NCI-H1436 treated with DMSO at 0.1 percent for 48 hours (cell line): ENCODE data around the gene TAS2R42.

Source experiments
- DNase-seq: peaks from one replicate; lab custom pipeline; 2025; lab: John Stamatoyannopoulos, UW

Gene TAS2R42

GRCh38 chr12:11186837-11187236 is at the start of gene TAS2R42:
Gene TAS2R42, minus strand, starts transcription at chr12:11186937. Its CDS starts 0 bp downstream, at chr12:11186937.
- no peak for DNase-seq

- DNase-seq: no peak
Measured at GRCh38 chr12:11233532-11233931, 46.8 kb upstream of the TAS2R42 start.

- DNase-seq: no peak
Measured at GRCh38 chr12:11228296-11228879, 41.7 kb upstream of the TAS2R42 start.

- no peak for DNase-seq
Measured at GRCh38 chr12:11227373-11227772, 40.6 kb upstream of the TAS2R42 start.

GRCh38 chr12:11209113-11209512 is 22.4 kb upstream of the TAS2R42 start:
- DNase-seq: no peak

- no peak for DNase-seq
Measured at GRCh38 chr12:11204173-11204572, 17.4 kb upstream of the TAS2R42 start.

- no peak for DNase-seq
Measured at GRCh38 chr12:11202811-11203210, 16.1 kb upstream of the TAS2R42 start.

GRCh38 chr12:11183011-11183410 is 3.7 kb downstream of the TAS2R42 start:
- DNase-seq: no peak

- DNase-seq: no peak
Measured at GRCh38 chr12:11182529-11182928, 4.2 kb downstream of the TAS2R42 start.

GRCh38 chr12:11178250-11178649 is 8.5 kb downstream of the TAS2R42 start:
- no peak for DNase-seq

GRCh38 chr12:11174022-11174421 is 12.7 kb downstream of the TAS2R42 start:
- DNase-seq: no peak

- no peak for DNase-seq
Measured at GRCh38 chr12:11171969-11172675, 14.6 kb downstream of the TAS2R42 start.

- DNase-seq: peak; percentile 58
Measured at GRCh38 chr12:11171145-11171968, 15.4 kb downstream of the TAS2R42 start, which contains the start of gene SMIM10L1. Gene SMIM10L1, plus strand, starts transcription at chr12:11171194. Its CDS starts 163 bp downstream, at chr12:11171357.

- no peak for DNase-seq
Measured at GRCh38 chr12:11170810-11171144, 16.0 kb downstream of the TAS2R42 start.

GRCh38 chr12:11166300-11166699 is 20.4 kb downstream of the TAS2R42 start:
- no peak for DNase-seq

GRCh38 chr12:11164384-11164783 is 22.4 kb downstream of the TAS2R42 start:
- no peak for DNase-seq

GRCh38 chr12:11162502-11162901 is 24.2 kb downstream of the TAS2R42 start:
- DNase-seq: no peak

- DNase-seq: no peak
Measured at GRCh38 chr12:11158885-11159444, 27.8 kb downstream of the TAS2R42 start.

GRCh38 chr12:11154400-11154925 is 32.3 kb downstream of the TAS2R42 start:
- no peak for DNase-seq

- no peak for DNase-seq
Measured at GRCh38 chr12:11152725-11153124, 34.0 kb downstream of the TAS2R42 start.

- DNase-seq: no peak
Measured at GRCh38 chr12:11150832-11151231, 35.9 kb downstream of the TAS2R42 start.

GRCh38 chr12:11147420-11147819 is 39.3 kb downstream of the TAS2R42 start:
- no peak for DNase-seq
